ENCODE data around the gene SLCO4A1.

DNA sequence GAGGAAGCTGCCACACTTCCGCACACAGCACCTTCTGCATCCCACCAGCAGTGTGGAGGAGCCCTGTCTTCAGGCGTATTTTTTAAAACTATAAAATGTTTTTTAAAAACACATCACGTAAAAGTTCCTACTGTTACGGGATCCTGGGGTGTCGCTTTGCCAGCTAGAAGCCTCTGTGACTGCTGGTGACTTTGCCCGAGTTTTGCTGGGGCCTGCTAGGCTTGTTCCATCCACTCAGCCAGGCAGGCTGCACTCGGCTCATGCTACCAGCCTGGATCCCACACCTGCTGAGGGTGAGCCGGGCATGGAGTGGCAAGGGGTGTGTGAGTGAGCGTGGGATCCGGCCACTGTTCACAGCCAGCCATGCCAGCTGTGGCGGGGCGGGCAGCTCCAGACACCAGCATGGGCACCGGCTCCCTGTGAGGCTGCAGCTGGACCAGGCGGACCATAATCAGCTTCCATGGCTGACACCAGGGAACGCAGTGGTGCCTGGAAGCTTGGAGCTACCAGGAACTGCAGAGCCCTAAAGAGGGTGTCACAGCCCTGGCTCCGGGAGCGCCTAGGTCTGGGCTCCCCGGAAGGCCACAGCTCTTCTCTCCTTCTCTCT, 12.3 kb upstream of the SLCO4A1 start:
- TF ChIP-seq, protein P1, sequence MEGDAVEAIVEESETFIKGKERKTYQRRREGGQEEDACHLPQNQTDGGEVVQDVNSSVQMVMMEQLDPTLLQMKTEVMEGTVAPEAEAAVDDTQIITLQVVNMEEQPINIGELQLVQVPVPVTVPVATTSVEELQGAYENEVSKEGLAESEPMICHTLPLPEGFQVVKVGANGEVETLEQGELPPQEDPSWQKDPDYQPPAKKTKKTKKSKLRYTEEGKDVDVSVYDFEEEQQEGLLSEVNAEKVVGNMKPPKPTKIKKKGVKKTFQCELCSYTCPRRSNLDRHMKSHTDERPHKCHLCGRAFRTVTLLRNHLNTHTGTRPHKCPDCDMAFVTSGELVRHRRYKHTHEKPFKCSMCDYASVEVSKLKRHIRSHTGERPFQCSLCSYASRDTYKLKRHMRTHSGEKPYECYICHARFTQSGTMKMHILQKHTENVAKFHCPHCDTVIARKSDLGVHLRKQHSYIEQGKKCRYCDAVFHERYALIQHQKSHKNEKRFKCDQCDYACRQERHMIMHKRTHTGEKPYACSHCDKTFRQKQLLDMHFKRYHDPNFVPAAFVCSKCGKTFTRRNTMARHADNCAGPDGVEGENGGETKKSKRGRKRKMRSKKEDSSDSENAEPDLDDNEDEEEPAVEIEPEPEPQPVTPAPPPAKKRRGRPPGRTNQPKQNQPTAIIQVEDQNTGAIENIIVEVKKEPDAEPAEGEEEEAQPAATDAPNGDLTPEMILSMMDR (IDR thresholded peaks at IDR 0.05) = no peak
- TF ChIP-seq POLR2A (IDR thresholded peaks at IDR 0.05) = no peak
